HT1080 (cell line): ENCODE results near the gene PGBD1. TPM values are rescaled to one million over a fixed set of nuclear protein-coding genes. Genes with fewer than 3 reads are reported as not detected.
"Not testable (repeated sequence)": the region's sequence is repeated elsewhere in the genome, so short reads cannot be mapped to it uniquely, and the experiment has no call there.

Source experiments
- DNase-seq: peaks from one replicate; pipeline ENCODE4 v3.0.0-alpha.2; 2015; ENCODE audit warnings: low read depth
- total RNA-seq: library from RNA; depleted of rRNA; stranded (reverse); fragments of >200 nt; shearing (Covaris generic); gene quantifications from 2 replicates; pipeline ENCODE4 v1.2.3, GENCODE V29; 2014

The PGBD1 gene
- total RNA-seq, 1 experiment from 2014 or later = 6.1 TPM

DNA sequence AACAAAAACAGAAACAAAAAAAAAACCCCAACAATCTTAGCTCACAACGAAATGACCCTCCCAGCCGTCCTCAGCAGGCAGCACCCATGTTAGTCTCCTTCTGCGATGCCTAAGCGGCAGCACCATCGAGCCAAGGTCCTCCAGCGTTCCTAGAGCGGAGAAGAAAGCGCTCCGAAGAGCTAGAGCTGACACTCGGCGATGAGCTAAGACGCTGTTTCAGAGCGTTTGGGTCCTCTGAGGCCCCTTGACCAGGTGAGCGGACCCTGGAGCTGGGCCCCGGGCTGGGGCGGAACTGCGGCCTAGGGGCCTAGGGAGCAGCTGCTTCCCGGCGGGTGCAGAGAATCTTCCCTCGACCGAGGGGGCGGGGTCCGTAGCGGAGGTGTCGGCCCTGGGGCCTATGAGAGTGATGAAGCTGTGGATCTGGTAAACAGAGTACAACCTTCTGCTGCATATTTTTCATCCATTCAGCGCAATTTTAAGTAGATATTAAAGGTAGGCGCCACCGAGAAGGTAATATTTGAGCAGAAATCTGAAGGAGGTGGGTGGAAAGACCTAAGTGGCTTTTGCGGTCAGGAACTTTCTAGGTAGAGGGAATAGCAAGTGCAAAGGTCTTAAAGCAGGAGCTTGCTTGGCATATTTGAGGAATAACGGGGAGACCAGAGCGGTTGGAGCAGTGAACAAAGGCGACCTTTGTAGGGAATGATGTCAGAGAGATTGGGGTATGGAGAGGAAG lies 14.2 kb upstream of the PGBD1 start, which contains the start of gene ZSCAN26:
Gene ZSCAN26, plus strand, starts transcription at position 182 of the 733 bp plus-strand sequence. CDS start 4,777 bp downstream, outside the sequence.
- peak; percentile 85 for DNase-seq

DNA sequence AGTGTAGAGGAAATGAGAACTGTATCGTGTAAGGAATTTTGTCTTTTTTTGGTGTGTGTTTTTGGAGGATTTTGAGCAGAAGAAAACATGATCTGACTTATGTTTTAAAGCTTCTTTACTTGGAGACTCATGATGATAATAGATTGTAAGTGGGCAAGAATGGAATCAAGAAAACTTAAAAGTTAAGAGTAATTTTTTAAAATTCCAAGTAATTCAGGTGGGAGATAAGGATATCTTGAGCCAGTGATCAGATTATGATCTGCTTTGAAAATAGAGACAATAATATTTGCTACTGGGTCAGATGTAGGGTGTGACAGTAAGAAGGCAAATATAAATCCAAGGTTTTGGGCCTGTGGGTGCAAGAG lies 13.7 kb upstream of the PGBD1 start:
- DNase-seq = no peak

DNA sequence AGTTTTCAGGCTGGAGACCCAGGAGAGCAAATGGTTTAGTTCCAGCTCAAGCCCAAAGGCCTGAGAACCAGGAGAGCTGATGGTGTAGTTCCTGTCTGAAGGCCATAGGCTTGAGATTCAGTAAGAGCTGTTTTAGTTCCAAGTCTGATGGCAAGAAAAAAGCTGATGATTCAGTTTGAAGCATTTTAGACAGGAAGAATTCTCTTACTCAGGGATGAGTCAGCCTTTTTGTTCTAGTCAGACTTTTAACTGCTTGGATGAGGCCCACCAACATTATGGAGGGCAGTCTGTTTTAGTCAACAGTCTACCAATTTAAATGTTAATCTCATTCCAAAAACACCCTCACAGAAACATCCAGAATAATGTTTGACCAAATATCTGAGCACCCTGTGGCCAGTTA lies 11.9 kb upstream of the PGBD1 start:
- peak; percentile 90 for DNase-seq

DNA sequence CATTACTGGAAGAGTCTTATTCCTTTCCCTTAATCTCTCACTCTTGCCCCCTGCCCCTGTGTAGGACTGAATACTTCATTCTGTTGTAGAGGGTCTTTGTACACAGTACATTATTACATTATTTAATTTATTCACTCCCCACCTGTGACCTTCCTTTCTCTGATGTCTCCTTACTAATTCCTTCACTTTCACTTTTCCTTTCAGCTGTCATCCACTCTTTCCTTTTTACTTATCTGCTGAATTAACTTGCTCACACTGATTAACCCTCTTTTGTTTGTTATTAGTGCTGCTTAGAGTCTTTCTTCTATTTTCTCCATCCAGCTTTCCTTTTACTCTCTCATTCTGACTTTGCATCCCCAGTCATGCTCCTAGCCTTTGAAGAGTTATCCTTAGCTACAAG lies 6.5 kb upstream of the PGBD1 start:
- DNase-seq = no peak

DNA sequence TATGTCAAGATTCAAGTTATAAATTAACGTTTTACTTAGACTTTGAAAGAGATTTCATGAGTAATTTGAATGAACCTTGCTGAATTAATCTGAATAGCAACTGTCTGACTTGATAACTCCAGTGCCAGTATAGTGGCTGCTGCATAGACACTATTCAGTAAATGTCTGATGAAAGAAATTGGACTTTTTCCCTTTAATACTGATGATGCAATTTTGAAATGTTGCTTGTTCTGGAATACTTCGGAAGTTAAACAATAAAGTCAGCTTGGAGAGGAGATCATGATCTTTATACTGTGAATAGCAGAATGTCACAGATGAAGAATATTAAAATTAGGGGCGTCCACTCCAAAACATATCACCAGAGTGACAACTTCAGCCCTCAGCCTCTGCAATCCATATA lies 3.6 kb upstream of the PGBD1 start:
- no peak for DNase-seq

DNA sequence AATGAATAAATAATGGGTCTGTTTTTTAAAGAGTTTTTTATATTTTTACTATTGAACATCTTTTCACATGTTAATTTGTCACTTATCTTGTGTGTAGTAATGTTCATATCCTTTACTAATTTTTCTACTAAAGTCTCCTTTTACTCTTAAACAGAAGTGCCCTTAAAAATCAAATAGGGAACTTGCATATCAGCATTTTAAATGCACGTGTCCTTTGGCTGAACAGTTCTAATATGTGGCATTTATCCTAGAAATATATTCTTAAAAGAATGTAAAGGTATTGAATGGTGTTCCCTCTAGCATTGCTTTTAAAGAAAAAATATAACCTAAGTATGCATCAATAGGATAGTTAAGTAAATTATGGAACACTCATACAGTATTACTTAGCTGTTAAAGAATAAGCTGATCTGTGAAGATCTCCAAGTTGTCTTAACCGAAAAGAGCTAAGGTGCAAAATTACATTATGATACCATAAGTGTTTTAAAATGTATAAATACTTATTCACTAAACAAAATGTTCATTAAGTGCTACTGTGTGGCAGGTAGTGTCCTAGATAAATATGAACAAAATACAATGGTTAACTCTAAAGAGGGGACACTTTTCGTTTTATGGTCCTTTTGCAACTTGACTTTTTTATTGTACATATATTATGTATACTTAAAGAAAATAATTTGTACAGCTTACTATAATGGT lies 631 bp upstream of the PGBD1 start:
- no peak for DNase-seq

DNA sequence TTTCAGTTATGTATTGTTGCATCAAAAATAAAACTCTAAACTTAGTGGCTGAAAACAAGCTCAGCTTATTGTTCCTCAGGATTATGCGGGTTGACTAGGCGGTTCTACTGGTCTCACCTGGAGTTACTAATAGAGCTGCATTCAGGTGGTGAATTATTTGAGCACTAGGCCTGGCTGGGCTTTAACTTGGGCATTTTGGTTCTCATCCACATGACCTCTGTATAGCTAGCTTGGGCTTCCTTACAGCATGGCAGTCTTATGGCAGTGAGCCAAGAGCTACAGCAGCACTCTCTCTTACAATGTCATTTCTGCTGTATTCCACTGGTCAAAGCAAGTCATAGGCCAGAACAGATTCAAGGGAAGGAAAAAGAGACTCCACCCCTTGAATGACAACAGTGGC lies 1.6 kb downstream of the PGBD1 start:
- DNase-seq = no peak

DNA sequence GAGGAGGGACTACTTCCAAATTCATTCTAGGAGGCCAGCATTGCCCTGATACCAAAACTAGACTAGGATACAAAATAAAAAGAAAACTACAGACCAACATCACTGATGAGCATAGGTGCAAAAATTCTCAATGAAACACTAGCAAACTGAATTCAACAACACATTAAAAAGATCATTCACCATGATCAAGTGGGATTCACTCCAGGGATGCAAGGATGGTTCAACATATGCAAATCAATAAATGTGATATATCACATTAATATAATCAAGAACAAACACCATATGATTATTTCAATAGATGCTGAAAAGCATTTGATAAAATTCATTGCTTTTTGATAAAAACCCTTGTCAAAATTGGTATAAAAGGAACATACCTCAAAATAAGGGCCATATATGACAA lies 10.2 kb downstream of the PGBD1 start:
- DNase-seq = no peak

DNA sequence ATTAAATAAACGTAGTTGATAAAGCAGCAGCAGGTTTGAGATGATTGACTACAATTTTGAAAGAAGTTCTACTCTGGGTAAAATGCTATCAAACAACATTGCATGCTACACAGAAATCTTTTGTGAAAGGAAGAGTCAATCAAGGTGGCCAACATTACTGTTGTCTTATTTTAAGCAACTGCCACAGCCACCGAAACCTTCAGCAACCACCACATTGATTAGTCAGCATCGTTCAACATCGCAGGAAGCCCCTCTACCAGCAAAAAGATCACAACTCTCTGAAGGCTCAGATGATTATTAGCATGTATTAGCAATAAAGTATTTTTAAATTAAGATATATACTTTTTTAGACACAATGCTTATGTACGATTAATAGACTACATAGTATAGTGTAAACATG lies 14.0 kb downstream of the PGBD1 start:
- DNase-seq = no peak

DNA sequence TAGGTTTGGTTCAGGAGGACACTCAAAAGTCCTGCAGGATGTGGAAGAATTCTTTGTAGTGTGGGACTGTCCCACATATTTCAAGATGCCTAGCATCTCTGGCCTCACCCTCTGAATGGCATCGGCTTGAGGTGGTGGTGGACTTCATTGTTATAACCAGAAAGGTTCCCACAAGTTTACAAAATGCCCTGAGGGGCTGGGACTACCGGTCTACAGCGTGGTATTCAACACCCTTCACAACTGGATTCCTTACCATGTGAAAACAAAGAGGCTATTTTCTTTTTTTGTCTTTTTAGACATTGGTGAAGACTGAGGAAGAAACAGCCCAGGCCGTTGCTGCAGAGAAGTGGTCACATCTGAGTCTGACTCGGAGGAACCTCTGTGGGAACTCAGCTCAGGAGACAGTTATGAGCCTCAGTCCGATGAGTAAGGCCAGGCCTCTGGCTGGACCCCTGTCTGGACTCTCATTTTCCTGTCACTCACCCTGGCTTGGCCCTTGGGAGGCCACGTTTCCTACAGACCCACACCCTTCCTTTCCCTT lies 15.2 kb downstream of the PGBD1 start:
- DNase-seq = no peak

DNA sequence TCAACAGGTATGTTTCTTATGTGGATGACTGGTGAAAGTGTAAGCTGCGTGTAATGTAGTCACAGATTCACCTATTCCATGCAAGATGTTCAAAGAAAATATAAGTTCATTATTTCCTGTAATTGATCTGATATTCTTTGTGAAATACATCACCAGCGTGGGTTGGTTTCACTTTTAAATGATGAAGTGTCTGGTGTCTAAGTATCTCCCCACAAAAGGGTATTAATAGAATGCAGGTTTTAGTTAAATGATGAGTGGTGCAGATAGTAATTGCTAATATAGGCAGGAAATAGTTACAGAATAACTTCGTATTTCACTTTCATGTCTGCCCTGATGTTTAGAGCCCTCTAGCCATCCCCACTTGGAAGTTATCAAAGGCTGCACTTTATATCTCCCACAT lies 22.2 kb downstream of the PGBD1 start:
- DNase-seq = no peak

DNA sequence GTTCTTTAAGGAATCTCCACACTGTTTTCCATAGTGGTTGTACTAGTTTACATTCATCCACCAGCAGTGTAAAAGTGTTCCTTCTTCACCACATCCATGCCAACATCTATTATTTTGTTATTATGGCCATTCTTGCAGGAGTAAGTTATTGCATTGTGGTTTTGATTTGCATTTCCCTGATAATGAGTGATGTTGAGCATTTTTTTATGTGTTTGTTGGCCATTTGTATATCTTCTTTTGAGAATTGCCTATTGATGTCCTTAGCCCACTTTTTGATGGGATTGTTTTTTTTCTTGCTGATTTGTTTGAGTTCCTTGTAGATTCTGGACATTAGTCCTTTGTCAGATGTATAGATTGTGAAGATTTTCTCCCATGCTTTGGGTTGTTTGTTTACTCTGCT lies 25.0 kb downstream of the PGBD1 start:
- DNase-seq = not testable (repeated sequence)

DNA sequence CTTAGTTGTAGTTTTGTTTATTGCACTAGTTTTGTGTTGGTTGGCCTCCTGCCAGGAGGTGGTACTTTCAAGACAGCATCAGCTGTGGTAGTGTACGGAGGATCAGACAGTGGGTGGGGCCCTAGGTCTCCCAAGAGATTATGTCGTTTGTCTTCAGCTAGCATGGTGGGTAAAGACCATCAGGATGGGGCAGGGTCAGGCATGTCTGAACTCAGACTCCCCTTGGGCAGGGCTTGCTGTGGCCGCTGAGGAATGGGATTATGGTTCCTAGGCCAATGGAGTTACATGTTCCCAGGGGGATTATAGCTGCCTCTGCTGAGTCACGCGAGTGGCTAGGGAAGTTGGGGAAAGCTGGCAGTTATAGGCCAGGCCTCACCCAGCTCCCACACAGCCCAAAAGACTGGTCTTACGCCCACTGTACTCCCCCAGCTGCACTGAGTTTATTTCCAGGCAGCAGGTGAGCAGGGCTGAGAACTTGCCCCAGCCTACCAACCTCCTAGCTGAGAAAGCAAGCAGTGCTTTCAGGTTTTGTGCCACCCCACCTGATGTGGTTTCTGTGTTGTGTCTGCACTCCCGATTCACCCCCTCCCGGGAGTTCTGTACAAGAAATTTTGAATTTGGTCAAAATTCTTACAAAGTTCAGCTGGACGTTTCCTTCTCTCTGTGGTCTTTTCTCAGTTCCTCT lies 29.9 kb downstream of the PGBD1 start:
- DNase-seq = no peak

DNA sequence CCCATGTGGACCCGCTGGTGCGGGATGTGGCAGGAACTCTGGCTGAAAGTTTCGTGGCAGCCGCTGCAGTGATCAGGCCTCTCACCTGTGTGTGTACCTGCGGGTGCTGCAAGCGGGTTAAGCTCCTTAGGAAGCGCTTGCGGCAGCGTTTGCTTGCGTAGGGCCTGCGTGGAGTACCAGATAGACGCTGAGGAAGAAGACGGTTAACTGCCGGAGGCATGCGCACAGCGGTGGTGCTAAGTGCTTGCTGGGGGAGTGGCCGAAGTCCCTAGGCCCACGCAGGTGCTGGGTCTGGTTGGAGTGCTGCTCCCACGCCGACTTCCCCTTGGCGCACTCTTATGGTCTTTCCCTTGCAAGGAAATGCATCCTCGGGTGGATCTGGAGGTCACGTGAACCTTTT lies 31.6 kb downstream of the PGBD1 start:
- no peak for DNase-seq

DNA sequence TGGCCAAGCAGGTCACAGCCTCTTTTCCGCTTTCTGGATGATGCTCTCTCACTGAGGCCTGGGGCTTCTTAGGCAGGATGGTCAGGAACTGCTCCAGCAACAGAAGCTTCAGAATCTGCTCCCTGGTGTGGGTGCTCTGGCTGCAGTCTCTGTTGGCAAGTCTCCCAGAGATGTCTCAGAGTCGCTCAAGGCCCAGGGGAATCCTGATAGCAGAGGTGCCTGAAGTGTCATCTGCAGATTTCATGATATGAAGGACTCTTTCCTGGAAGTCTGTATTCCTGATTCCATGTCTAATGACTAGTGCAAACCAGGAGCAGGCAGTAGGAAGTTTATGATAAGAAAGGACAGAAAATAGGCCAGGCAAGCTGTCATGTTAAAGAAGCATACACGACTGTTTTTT lies 34.3 kb downstream of the PGBD1 start:
- DNase-seq = no peak

DNA sequence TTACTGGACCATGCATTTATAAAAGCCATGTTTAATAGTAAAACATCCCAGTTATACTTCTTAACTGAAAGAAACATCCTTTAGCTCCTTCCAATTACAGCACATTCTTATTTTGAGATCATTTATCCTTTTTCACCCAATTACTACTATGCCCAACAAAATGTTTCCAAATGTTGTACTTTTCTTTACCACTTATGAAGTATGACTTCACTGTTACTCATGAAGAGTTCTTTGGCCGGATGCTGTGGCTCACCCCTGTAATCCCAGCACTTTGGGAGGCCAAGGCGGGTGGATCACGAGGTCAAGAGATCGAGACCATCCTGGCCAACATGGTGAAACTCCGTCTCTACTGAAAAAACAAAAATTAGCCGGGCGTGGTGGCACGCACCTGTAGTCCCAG lies 36.5 kb downstream of the PGBD1 start:
- DNase-seq = peak; percentile 55

DNA sequence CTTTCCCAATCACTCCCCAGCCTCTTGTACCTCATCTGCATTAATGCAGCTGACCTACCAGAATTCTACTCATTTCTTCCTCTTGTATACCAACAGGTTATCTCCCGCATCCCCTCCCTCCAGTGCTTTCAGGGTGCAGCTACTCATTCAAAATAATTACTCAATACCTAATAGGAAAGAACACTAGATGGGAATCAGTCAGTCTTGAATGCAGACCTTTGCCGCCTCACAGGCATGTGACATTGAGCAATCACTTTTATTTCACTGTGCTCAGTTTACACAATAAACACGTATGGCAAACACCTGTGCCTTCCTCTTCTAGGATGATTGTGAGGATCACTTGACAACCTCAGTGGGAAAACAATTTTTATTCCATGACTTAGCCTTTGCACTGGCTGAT lies 41.3 kb downstream of the PGBD1 start:
- DNase-seq = no peak

DNA sequence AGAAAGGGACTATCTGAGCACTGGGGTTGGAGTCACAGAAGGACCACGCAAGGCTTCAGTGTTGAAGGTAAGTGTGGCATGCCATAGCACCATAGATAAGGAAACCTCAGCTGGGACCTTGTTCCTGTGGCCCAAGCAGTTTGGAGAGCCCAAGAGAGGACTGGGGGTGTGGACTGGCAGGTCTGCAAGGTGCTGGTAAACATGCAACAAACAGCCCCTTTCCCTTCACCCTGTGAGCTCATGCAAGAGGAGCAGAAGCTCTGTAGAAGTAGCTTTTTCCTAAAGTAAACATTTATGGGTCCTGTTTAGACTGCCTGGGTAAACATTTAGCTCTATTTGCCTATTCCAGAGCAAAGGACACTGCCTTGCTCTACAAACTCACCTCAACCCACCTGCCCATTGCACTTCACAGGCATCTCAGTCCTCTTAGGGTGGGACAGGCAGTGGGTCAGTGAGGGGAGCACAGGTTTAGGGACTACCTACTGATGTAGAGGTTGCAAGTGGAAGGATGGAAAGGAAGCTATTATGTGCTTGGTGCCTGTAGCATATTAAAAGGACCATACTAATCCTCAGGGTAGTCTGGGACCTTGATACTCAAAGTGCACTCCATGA lies 42.5 kb downstream of the PGBD1 start:
- no peak for DNase-seq

DNA sequence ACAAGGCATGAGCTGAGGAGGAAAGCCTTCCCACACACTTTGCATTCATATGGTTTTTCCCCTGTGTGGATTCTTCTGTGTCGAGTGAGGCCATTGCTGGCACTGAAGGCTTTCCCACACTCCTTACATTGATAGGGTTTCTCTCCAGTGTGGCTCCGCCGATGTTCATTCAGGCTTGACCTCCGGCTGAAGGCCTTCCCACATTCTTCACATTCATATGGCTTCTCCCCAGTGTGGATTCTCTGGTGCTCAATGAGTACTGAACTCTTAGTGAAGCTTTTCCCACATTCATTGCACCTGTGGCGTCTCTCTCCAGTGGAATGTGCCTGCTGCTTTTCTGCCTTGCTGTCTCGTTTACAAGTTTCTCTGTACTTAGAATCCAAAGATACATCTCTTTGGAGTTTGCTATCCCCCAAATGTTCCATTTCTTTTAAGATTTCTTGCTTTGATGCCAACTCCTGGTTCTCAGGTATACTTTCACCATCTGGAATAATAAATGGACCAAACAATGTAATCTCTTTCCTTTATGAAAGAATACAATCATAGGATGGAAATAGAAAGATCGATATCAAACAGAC lies 45.1 kb downstream of the PGBD1 start:
- DNase-seq = no peak

DNA sequence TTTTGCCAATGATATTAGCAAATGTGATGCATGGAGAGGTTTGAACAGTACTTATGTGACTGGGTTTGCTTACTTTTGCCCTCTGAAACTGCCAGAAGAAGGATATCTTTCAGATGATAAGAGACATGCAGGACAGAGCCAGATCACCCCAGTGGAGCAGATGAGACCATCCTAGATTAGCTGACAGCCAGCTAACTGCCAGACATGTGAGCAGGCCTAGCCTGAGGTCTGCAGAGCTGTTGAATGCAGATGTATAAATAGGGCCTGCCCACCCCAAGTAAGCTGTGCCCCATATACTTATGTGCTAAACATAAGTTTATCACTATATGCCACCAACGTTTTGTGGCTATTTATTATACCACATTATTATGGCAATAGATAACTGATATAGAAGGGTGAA lies 48.7 kb downstream of the PGBD1 start:
- no peak for DNase-seq

DNA sequence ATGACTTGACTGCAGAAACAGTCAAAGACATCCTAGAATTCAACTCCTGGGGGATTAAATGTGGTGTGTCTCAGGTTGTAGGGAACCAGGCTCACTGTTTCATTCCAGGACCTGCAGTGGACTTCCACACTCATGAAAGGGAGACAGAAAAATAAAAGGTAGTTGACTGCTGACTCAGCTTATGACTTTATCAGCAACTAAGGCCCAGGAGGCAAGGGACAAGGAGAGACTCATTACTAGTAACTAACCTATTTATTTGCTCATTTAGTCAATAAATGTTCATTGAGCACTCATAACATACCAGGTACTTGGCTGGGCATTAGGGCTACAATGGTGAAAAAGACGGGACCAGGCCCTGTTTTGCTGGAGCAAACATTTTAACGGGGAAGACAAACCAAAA lies 51.7 kb downstream of the PGBD1 start:
- DNase-seq = no peak
